Measurements from ENCODE around the gene KIAA0232.

The KIAA0232 gene

GRCh38 chr4:6847178-6847577 lies 64.7 kb downstream of the KIAA0232 start:
- DNase-seq (ENCODE audit: low read depth in 2 of 2, low spot score in 1 of 2) = no peak

- no peak for DNase-seq (ENCODE audit: low read depth in 2 of 2, low spot score in 1 of 2)
These were observed 66.3 kb downstream of the KIAA0232 start for GRCh38 chr4:6848717-6849305.

- no peak for DNase-seq (ENCODE audit: low read depth in 2 of 2, low spot score in 1 of 2)
These were observed 67.2 kb downstream of the KIAA0232 start for GRCh38 chr4:6849691-6850090.

GRCh38 chr4:6851431-6851830 lies 68.9 kb downstream of the KIAA0232 start:
- DNase-seq (ENCODE audit: low read depth in 2 of 2, low spot score in 1 of 2) = no peak

GRCh38 chr4:6851962-6852361 lies 69.4 kb downstream of the KIAA0232 start:
- DNase-seq (ENCODE audit: low read depth in 2 of 2, low spot score in 1 of 2) = no peak

GRCh38 chr4:6852582-6852981 lies 70.1 kb downstream of the KIAA0232 start:
- DNase-seq (ENCODE audit: low read depth in 2 of 2, low spot score in 1 of 2) = no peak

GRCh38 chr4:6854098-6854744 lies 71.7 kb downstream of the KIAA0232 start:
- DNase-seq (ENCODE audit: low read depth in 2 of 2, low spot score in 1 of 2) = no peak

GRCh38 chr4:6855692-6856297 lies 73.3 kb downstream of the KIAA0232 start:
- DNase-seq (ENCODE audit: low read depth in 2 of 2, low spot score in 1 of 2) = no peak

- DNase-seq (ENCODE audit: low read depth in 2 of 2, low spot score in 1 of 2) = no peak
These were observed 73.9 kb downstream of the KIAA0232 start for GRCh38 chr4:6856391-6856790.

- DNase-seq (ENCODE audit: low read depth in 2 of 2, low spot score in 1 of 2) = no peak
These were observed 74.7 kb downstream of the KIAA0232 start for GRCh38 chr4:6857009-6857882.

- DNase-seq (ENCODE audit: low read depth in 2 of 2, low spot score in 1 of 2) = no peak
These were observed 76.5 kb downstream of the KIAA0232 start for GRCh38 chr4:6858997-6859396.

GRCh38 chr4:6859543-6859942 lies 77.0 kb downstream of the KIAA0232 start:
- no peak for DNase-seq (ENCODE audit: low read depth in 2 of 2, low spot score in 1 of 2)

- DNase-seq (ENCODE audit: low read depth in 2 of 2, low spot score in 1 of 2) = no peak
These were observed 85.9 kb downstream of the KIAA0232 start for GRCh38 chr4:6868386-6868785.

- no peak for DNase-seq (ENCODE audit: low read depth in 2 of 2, low spot score in 1 of 2)
These were observed 87.4 kb downstream of the KIAA0232 start for GRCh38 chr4:6869944-6870343.

- DNase-seq (ENCODE audit: low read depth in 2 of 2, low spot score in 1 of 2) = no peak
These were observed 90.8 kb downstream of the KIAA0232 start for GRCh38 chr4:6873291-6873690.

- DNase-seq (ENCODE audit: low read depth in 2 of 2, low spot score in 1 of 2) = peak; percentile 62 to 73
These were observed 91.4 kb downstream of the KIAA0232 start for GRCh38 chr4:6873792-6874461.

GRCh38 chr4:6874981-6875380 lies 92.5 kb downstream of the KIAA0232 start:
- no peak for DNase-seq (ENCODE audit: low read depth in 2 of 2, low spot score in 1 of 2)

- no peak for DNase-seq (ENCODE audit: low read depth in 2 of 2, low spot score in 1 of 2)
These were observed 92.9 kb downstream of the KIAA0232 start for GRCh38 chr4:6875431-6875831.

- no peak for DNase-seq (ENCODE audit: low read depth in 2 of 2, low spot score in 1 of 2)
These were observed 93.9 kb downstream of the KIAA0232 start for GRCh38 chr4:6876440-6876839.

GRCh38 chr4:6877067-6877466 lies 94.5 kb downstream of the KIAA0232 start:
- DNase-seq (ENCODE audit: low read depth in 2 of 2, low spot score in 1 of 2) = no peak

- DNase-seq (ENCODE audit: low read depth in 2 of 2, low spot score in 1 of 2) = no peak
These were observed 96.0 kb downstream of the KIAA0232 start for GRCh38 chr4:6878451-6879059.

Data from stimulated activated CD8-positive, alpha-beta memory T cell treated with anti-CD3 and anti-CD28 coated beads, Interleukin-4, amount 100 ng/mL, for 1 hour (primary cell).